Peyer's patch (tissue), 4 donors: ENCODE data around the gene CENPV.

ENCODE experiments used
- POLR2A ChIP-seq, 2 donors: fragments of 450-650 bp; IDR thresholded peaks; one replicate each; pipeline ENCODE4 v1.5.1; 2017; ENCODE audit warnings: antibody characterized with exemption in 2 of 2, mild to moderate bottlenecking in 2 of 2, moderate library complexity in 2 of 2
- TF ChIP-seq, protein P1 (sequence below), 6 experiments: fragments of 450-650 bp in 4 of 6; fragments of 200-600 bp in 2 of 6; sonication (generic) in 1 of 6; IDR thresholded peaks; one replicate each; pipeline ENCODE4 v1.5.1; 2017 to 2019; ENCODE audit warnings: antibody characterized with exemption in 6 of 6, mild to moderate bottlenecking in 3 of 6, moderate library complexity in 1 of 6

DNA sequence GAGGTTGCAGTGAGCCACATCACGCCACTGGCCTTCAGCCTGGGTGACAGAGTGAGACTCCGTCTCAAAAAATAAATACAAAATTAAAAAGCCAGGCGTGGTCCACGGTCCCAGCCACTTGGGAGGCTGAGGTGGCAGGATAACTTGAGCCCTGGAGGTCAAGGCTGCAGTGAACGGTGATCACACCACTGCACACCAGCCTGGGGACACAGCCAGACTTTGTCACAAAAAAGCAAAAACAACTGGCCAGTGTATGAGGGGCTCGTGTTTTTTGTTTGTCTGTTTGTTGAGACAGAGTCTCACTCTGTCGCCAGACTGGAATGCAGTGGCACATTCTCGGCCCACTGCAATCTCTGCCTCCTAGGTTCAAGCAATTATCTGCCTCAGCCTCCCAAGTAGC, 26.4 kb upstream of the CENPV start:
- TF ChIP-seq, protein P1, sequence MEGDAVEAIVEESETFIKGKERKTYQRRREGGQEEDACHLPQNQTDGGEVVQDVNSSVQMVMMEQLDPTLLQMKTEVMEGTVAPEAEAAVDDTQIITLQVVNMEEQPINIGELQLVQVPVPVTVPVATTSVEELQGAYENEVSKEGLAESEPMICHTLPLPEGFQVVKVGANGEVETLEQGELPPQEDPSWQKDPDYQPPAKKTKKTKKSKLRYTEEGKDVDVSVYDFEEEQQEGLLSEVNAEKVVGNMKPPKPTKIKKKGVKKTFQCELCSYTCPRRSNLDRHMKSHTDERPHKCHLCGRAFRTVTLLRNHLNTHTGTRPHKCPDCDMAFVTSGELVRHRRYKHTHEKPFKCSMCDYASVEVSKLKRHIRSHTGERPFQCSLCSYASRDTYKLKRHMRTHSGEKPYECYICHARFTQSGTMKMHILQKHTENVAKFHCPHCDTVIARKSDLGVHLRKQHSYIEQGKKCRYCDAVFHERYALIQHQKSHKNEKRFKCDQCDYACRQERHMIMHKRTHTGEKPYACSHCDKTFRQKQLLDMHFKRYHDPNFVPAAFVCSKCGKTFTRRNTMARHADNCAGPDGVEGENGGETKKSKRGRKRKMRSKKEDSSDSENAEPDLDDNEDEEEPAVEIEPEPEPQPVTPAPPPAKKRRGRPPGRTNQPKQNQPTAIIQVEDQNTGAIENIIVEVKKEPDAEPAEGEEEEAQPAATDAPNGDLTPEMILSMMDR (IDR thresholded peaks at IDR 0.05) = no peak
- no peak for TF ChIP-seq POLR2A (IDR thresholded peaks at IDR 0.05)
